ENCODE data around the gene CUL2.
"Not testable (repeated sequence)": the region's sequence is repeated elsewhere in the genome, so short reads cannot be mapped to it uniquely, and the experiment has no call there.

Gene CUL2

GRCh38 chr10:34978080-34978479, 112.1 kb downstream of the CUL2 start:
- Histone ChIP-seq H3K79me2 (ENCODE audit: control insufficient read depth, low read length) (no peaks in the 10 kb centered on the region), H4K20me1 (ENCODE audit: control insufficient read depth, insufficient read depth, low read depth, low read length) (no peaks in the 10 kb centered on the region), H3K36me3 (ENCODE audit: control insufficient read depth, low read length) (no peaks in the 10 kb centered on the region), H3K27ac (ENCODE audit: low read depth, low read length) (no peak overlapping the region), H3K9me3 (ENCODE audit: control insufficient read depth, insufficient read depth, low read length) (no peaks in the 10 kb centered on the region; the same call in 1 of the 2 replicates), H3K4me2 (ENCODE audit: low read length) (no peak overlapping the region), H3K4me1 (ENCODE audit: control insufficient read depth, low read length) (0 out of 2 replicates have a peak, but pooled peaks cover 4% of the 10 kb centered on the region), H3F3A (ENCODE audit: control insufficient read depth, insufficient read depth) (no peaks in the 10 kb centered on the region), H3K9me2 (replicated peaks; ENCODE audit: control insufficient read depth, low read length) (no peaks in the 10 kb centered on the region), H3K27me3 (ENCODE audit: control insufficient read depth, low read length) (no peaks in the 10 kb centered on the region), H3K4me3 (ENCODE audit: low read length) (no peak overlapping the region)
- no peak for TF ChIP-seq EZH2phosphoT487 (IDR thresholded peaks at IDR 0.05; ENCODE audit: borderline replicate concordance, low read length)
- TF ChIP-seq, protein P1, sequence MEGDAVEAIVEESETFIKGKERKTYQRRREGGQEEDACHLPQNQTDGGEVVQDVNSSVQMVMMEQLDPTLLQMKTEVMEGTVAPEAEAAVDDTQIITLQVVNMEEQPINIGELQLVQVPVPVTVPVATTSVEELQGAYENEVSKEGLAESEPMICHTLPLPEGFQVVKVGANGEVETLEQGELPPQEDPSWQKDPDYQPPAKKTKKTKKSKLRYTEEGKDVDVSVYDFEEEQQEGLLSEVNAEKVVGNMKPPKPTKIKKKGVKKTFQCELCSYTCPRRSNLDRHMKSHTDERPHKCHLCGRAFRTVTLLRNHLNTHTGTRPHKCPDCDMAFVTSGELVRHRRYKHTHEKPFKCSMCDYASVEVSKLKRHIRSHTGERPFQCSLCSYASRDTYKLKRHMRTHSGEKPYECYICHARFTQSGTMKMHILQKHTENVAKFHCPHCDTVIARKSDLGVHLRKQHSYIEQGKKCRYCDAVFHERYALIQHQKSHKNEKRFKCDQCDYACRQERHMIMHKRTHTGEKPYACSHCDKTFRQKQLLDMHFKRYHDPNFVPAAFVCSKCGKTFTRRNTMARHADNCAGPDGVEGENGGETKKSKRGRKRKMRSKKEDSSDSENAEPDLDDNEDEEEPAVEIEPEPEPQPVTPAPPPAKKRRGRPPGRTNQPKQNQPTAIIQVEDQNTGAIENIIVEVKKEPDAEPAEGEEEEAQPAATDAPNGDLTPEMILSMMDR (IDR thresholded peaks at IDR 0.05; ENCODE audit: low read depth, low read length, poor library complexity, severe bottlenecking): no peak

DNA sequence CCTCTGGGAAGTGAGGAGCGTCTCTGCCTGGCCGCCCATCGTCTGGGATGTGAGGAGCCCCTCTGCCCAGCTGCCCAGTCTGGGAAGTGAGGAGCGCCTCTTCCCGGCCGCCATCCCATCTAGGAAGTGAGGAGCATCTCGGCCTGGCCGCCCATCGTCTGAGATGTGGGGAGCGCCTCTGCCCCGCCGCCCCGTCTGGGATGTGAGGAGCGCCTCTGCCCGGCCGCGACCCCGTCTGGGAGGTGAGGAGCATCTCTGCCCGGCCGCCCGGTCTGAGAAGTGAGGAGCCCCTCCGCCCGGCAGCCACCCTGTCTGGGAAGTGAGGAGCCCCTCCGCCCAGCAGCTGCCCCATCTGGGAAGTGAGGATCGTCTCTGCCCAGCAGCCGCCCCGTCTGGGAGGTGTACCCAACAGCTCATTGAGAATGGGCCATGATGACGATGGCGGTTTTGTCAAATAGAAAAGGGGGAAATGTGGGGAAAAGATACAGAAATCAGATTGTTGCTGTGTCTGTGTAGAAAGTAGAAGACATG, 113.7 kb downstream of the CUL2 start:
- H3K4me3 ChIP-seq (ENCODE audit: low read length): not testable (repeated sequence)

DNA sequence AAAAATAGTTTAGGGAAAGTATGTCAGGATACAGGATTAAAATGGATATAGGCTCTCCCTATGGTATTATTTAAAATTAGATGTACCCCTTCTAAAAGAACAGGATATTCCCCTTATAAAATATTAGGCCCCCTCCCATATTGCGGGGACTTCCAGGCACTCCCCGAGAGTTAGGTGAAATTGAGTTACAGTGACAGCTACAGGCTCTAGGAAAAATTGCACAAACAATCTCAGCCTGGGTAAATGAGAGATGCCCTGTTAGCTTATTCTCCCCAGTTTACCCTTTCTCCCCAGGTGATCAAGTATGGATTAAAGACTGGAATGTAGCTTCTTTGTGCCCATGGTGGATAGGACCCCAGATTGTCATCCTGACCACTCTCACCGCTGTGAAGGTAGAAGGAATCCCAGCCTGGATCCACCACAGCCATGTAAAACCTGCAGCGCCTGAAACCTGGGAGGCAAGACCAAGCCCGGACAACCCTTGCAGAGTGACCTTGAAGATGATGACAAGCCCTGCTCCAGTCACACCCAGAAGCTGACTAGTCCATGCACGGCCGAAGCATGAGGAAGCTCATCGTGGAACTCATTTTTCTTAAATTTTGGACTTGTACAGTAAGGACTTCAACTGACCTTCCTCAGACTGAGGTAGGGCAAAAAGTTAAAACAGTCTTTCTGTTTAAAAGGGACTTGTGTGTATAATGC, 115.6 kb downstream of the CUL2 start:
- not testable (repeated sequence) for H3K4me2 ChIP-seq (ENCODE audit: low read length); H3K4me1 ChIP-seq (ENCODE audit: control insufficient read depth, low read length); H3K27me3 ChIP-seq (ENCODE audit: control insufficient read depth, low read length); H3K79me2 ChIP-seq (ENCODE audit: control insufficient read depth, low read length); H3K9me3 ChIP-seq (ENCODE audit: control insufficient read depth, insufficient read depth, low read length); H3K4me3 ChIP-seq (ENCODE audit: low read length); H3F3A ChIP-seq (ENCODE audit: control insufficient read depth, insufficient read depth); H3K36me3 ChIP-seq (ENCODE audit: control insufficient read depth, low read length); H3K27ac ChIP-seq (ENCODE audit: low read depth, low read length); H3K9me2 ChIP-seq (replicated peaks; ENCODE audit: control insufficient read depth, low read length); H4K20me1 ChIP-seq (ENCODE audit: control insufficient read depth, insufficient read depth, low read depth, low read length)

More for the DNA sequence above, 113.7 kb downstream of the CUL2 start:
- H3K27me3 ChIP-seq (ENCODE audit: control insufficient read depth, low read length); H3F3A ChIP-seq (ENCODE audit: control insufficient read depth, insufficient read depth); H3K9me2 ChIP-seq (replicated peaks; ENCODE audit: control insufficient read depth, low read length); H3K9me3 ChIP-seq (ENCODE audit: control insufficient read depth, insufficient read depth, low read length); H4K20me1 ChIP-seq (ENCODE audit: control insufficient read depth, insufficient read depth, low read depth, low read length); H3K79me2 ChIP-seq (ENCODE audit: control insufficient read depth, low read length); H3K36me3 ChIP-seq (ENCODE audit: control insufficient read depth, low read length); H3K4me1 ChIP-seq (ENCODE audit: control insufficient read depth, low read length); H3K4me2 ChIP-seq (ENCODE audit: low read length); H3K27ac ChIP-seq (ENCODE audit: low read depth, low read length): not testable (repeated sequence)

DNA sequence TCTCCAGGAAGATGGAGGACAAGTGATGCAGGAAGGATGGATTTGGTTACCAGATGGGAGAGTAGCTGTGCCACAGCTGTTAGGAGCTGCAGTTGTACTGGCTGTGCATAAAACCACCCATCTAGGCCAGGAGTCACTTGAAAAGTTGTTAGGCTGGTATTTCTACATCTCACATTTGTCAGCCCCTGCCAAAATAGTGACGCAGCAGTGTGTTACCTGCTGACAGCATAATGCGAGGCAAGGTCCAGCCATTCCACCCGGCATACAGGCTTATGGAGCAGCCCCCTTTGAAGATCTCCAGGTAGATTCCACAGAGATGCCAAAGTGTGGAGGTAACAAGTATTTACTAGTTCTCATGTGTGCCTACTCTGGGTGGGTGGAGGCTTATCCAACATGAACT, 116.4 kb downstream of the CUL2 start:
- not testable (repeated sequence) for H3K4me1 ChIP-seq (ENCODE audit: control insufficient read depth, low read length); H4K20me1 ChIP-seq (ENCODE audit: control insufficient read depth, insufficient read depth, low read depth, low read length); H3K36me3 ChIP-seq (ENCODE audit: control insufficient read depth, low read length); H3K27ac ChIP-seq (ENCODE audit: low read depth, low read length); H3K79me2 ChIP-seq (ENCODE audit: control insufficient read depth, low read length); H3F3A ChIP-seq (ENCODE audit: control insufficient read depth, insufficient read depth); H3K9me3 ChIP-seq (ENCODE audit: control insufficient read depth, insufficient read depth, low read length); H3K27me3 ChIP-seq (ENCODE audit: control insufficient read depth, low read length); H3K9me2 ChIP-seq (replicated peaks; ENCODE audit: control insufficient read depth, low read length); H3K4me2 ChIP-seq (ENCODE audit: low read length); H3K4me3 ChIP-seq (ENCODE audit: low read length)

DNA sequence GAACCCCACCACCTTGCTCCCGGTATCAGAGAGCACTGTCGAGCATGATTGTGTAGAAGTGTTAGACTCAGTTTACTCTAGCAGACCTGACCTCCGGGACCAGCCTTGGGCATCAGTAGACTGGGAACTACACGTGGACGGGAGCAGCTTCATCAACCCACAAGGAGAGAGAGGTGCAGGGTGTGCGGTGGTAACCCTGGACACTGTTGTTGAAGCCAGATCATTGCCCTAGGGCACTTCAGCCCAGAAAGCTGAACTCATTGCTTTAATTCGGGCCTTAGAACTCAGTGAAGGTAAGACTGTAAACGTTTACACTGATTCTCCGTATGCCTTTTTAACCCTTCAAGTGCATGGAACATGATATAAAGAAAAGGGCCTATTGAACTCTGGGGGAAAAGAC, 117.0 kb downstream of the CUL2 start:
- not testable (repeated sequence) for H3K4me2 ChIP-seq (ENCODE audit: low read length); H3K79me2 ChIP-seq (ENCODE audit: control insufficient read depth, low read length); H3K9me3 ChIP-seq (ENCODE audit: control insufficient read depth, insufficient read depth, low read length); H3K27ac ChIP-seq (ENCODE audit: low read depth, low read length); H4K20me1 ChIP-seq (ENCODE audit: control insufficient read depth, insufficient read depth, low read depth, low read length); H3K4me3 ChIP-seq (ENCODE audit: low read length); H3K4me1 ChIP-seq (ENCODE audit: control insufficient read depth, low read length); H3K36me3 ChIP-seq (ENCODE audit: control insufficient read depth, low read length); H3K27me3 ChIP-seq (ENCODE audit: control insufficient read depth, low read length); H3F3A ChIP-seq (ENCODE audit: control insufficient read depth, insufficient read depth); H3K9me2 ChIP-seq (replicated peaks; ENCODE audit: control insufficient read depth, low read length)

- not testable (repeated sequence) for H3K4me3 ChIP-seq (ENCODE audit: low read length); H3K4me1 ChIP-seq (ENCODE audit: control insufficient read depth, low read length); H3F3A ChIP-seq (ENCODE audit: control insufficient read depth, insufficient read depth); H3K36me3 ChIP-seq (ENCODE audit: control insufficient read depth, low read length); H3K27me3 ChIP-seq (ENCODE audit: control insufficient read depth, low read length); H3K9me3 ChIP-seq (ENCODE audit: control insufficient read depth, insufficient read depth, low read length); H4K20me1 ChIP-seq (ENCODE audit: control insufficient read depth, insufficient read depth, low read depth, low read length); H3K4me2 ChIP-seq (ENCODE audit: low read length); H3K27ac ChIP-seq (ENCODE audit: low read depth, low read length); H3K9me2 ChIP-seq (replicated peaks; ENCODE audit: control insufficient read depth, low read length); H3K79me2 ChIP-seq (ENCODE audit: control insufficient read depth, low read length)
These were observed 117.5 kb downstream of the CUL2 start for GRCh38 chr10:34972591-34972990.

- H3K27ac ChIP-seq (ENCODE audit: low read depth, low read length); H3K36me3 ChIP-seq (ENCODE audit: control insufficient read depth, low read length); H4K20me1 ChIP-seq (ENCODE audit: control insufficient read depth, insufficient read depth, low read depth, low read length); H3K79me2 ChIP-seq (ENCODE audit: control insufficient read depth, low read length); H3K4me2 ChIP-seq (ENCODE audit: low read length); H3K9me2 ChIP-seq (replicated peaks; ENCODE audit: control insufficient read depth, low read length); H3K9me3 ChIP-seq (ENCODE audit: control insufficient read depth, insufficient read depth, low read length); H3F3A ChIP-seq (ENCODE audit: control insufficient read depth, insufficient read depth); H3K4me1 ChIP-seq (ENCODE audit: control insufficient read depth, low read length); H3K4me3 ChIP-seq (ENCODE audit: low read length); H3K27me3 ChIP-seq (ENCODE audit: control insufficient read depth, low read length): not testable (repeated sequence)
These were observed 118.4 kb downstream of the CUL2 start for GRCh38 chr10:34971606-34972334.

Measured in DOHH2 (cell line).